Esophagus muscularis mucosa (tissue), 4 donors: ENCODE measurements around the gene TMEM63B. TPM values are rescaled to one million over a fixed set of nuclear protein-coding genes. Genes with fewer than 3 reads are reported as not detected.
"Not testable (repeated sequence)": the region's sequence is repeated elsewhere in the genome, so short reads cannot be mapped to it uniquely, and the experiment has no call there.

Experiments
- DNase-seq: peaks from one replicate; pipeline ENCODE4 v3.0.0-alpha.2; 2017; ENCODE audit errors: extremely low spot score
- H3K27ac ChIP-seq, 4 donors: fragments of 200-600 bp; sonication (generic); replicated peaks in 1 of 4; 1 replicate in 3 of 4; 2 replicates in 1 of 4; pipeline ENCODE4 v1.5.1; 2016 to 2019; ENCODE audit warnings: mild to moderate bottlenecking in 1 of 4
- H3K27me3 ChIP-seq, 4 donors: fragments of 200-600 bp; sonication (generic); one replicate each; pipeline versions ENCODE4 v1.5.1 to v1.6.0; 2016 to 2019
- H3K36me3 ChIP-seq, 4 donors: fragments of 200-600 bp; sonication (generic); one replicate each; pipeline ENCODE4 v1.5.1; 2016 to 2019
- H3K4me1 ChIP-seq, 4 donors: fragments of 200-600 bp; sonication (generic); one replicate each; pipeline ENCODE4 v1.5.1; 2016 to 2019
- H3K4me3 ChIP-seq, 4 donors: fragments of 200-600 bp; sonication (generic); 1 replicate in 2 of 4; 2 replicates in 2 of 4; pipeline ENCODE4 v1.5.1; 2016 to 2019; ENCODE audit warnings: mild to moderate bottlenecking in 4 of 4, moderate library complexity in 1 of 4
- H3K9me3 ChIP-seq, 4 donors: fragments of 200-600 bp; sonication (generic); 1 replicate in 3 of 4; 2 replicates in 1 of 4; pipeline ENCODE4 v1.5.1; 2016 to 2019
- CTCF ChIP-seq, 3 experiments: fragments of 200-600 bp in 2 of 3; fragments of 450-650 bp in 1 of 3; sonication (generic) in 2 of 3; IDR thresholded peaks; one replicate each; pipeline ENCODE4 v1.5.1; 2017 to 2019; ENCODE audit warnings: antibody characterized with exemption in 3 of 3, mild to moderate bottlenecking in 2 of 3, moderate library complexity in 1 of 3
- EP300 ChIP-seq: sonication (generic); formaldehyde crosslinking; IDR thresholded peaks from one replicate; pipeline ENCODE4 v1.6.1; 2017; ENCODE audit warnings: antibody characterized with exemption
- POLR2A ChIP-seq: fragments of 450-650 bp; IDR thresholded peaks from one replicate; pipeline ENCODE4 v1.6.1; 2017; ENCODE audit warnings: antibody characterized with exemption, moderate library complexity, mild to moderate bottlenecking, low read depth
- POLR2AphosphoS5 ChIP-seq, 2 donors: sonication (generic); formaldehyde crosslinking; IDR thresholded peaks; one replicate each; pipeline ENCODE4 v1.6.1; 2017; ENCODE audit warnings: antibody characterized with exemption in 2 of 2
- WGBS: methylation state at CpG from one replicate; pipeline ENCODE4 v1.1.5; 2018; 5-methylcytosine and 5-hydroxymethylcytosine counted together
- intact Hi-C: fragments of 100-400 bp; cut with DNase I; formaldehyde crosslinking; loops from one replicate; pipeline ENCODE4 v1.15.1; 2023
- total RNA-seq, 4 donors: library from RNA; depleted of rRNA; stranded (reverse); fragments of >200 nt; gene quantifications; one replicate each; pipeline versions ENCODE4 v1.1.0 to v1.2.1, GENCODE V29; 2016

TMEM63B gene
- total RNA-seq, 4 donors from 2014 or later = 18.2 to 31.1 (median 23.3) TPM

- Histone ChIP-seq H3K36me3 (peaks cover 0 to 14% (median 5%) of the 10 kb centered on the region in 4 donors), H3K9me3 (no peaks in the 10 kb centered on the region), H3K4me1 (peaks cover 0 to 4% (median 0%) of the 10 kb centered on the region in 4 donors), H3K4me3 (no peak overlapping the region), H3K27me3 (no peaks in the 10 kb centered on the region), H3K27ac (no peak overlapping the region)
- DNase-seq = peak; percentile 86
- intact Hi-C loops = loop anchor here (10.0 kb wide), 1 partner anchor 240 kb away; no protein-coding TSS in a partner anchor
- WGBS = 84% methylated on average over 10 of the region's 10 CpGs
- TF ChIP-seq CTCF (IDR thresholded peaks at IDR 0.05) (no peak), POLR2A (no peak), EP300 (no peak), POLR2AphosphoS5 (IDR thresholded peaks at IDR 0.05) (no peak)
Observed at GRCh38 chr6:44094403-44095242, 32.7 kb upstream of the TMEM63B start.

GRCh38 chr6:44095243-44095623 lies 32.1 kb upstream of the TMEM63B start:
- DNase-seq, H3K27ac ChIP-seq, H3K4me1 ChIP-seq, H3K4me3 ChIP-seq, H3K27me3 ChIP-seq, H3K9me3 ChIP-seq: not testable (repeated sequence)
- WGBS = 81% methylated on average over 6 of the region's 6 CpGs
- intact Hi-C loops = loop anchor here (10.0 kb wide), 1 partner anchor 240 kb away; no protein-coding TSS in a partner anchor
- H3K36me3 ChIP-seq = peaks cover 0 to 20% (median 11%) of the 10 kb centered on the region in 4 donors

GRCh38 chr6:44096612-44097011 lies 30.7 kb upstream of the TMEM63B start:
- no peak for DNase-seq
- TF ChIP-seq POLR2AphosphoS5 (IDR thresholded peaks at IDR 0.05) = peak; percentile 37 to 64
- peak; percentile 81 to 91 (median 86) for TF ChIP-seq CTCF (IDR thresholded peaks at IDR 0.05)
- TF ChIP-seq EP300 = no peak
- Histone ChIP-seq H3K4me3 (no peak overlapping the region), H3K27me3 (no peaks in the 10 kb centered on the region), H3K4me1 (peaks cover 0 to 4% (median 0%) of the 10 kb centered on the region in 4 donors), H3K9me3 (no peaks in the 10 kb centered on the region), H3K27ac (no peak overlapping the region), H3K36me3 (peaks cover 0 to 23% (median 12%) of the 10 kb centered on the region in 4 donors)
- WGBS = 33% methylated on average over 3 of the region's 3 CpGs
- intact Hi-C loops = loop anchor here (10.0 kb wide), 1 partner anchor 238 kb away; no protein-coding TSS in a partner anchor

GRCh38 chr6:44097782-44098317 lies 29.5 kb upstream of the TMEM63B start:
- intact Hi-C loops = loop anchor here (1.0 to 10.0 kb wide), 2 partner anchors 54 to 237 kb away; no protein-coding TSS in a partner anchor
- no peak for DNase-seq
- Histone ChIP-seq H3K9me3 (no peaks in the 10 kb centered on the region), H3K27ac (no peak overlapping the region), H3K4me1 (peaks cover 0 to 4% (median 0%) of the 10 kb centered on the region in 4 donors), H3K4me3 (no peak overlapping the region), H3K36me3 (peaks cover 0 to 23% (median 12%) of the 10 kb centered on the region in 4 donors), H3K27me3 (no peaks in the 10 kb centered on the region)
- no peak for TF ChIP-seq POLR2A
- TF ChIP-seq EP300 = no peak
- no peak for TF ChIP-seq POLR2AphosphoS5 (IDR thresholded peaks at IDR 0.05)
- no peak for TF ChIP-seq CTCF (IDR thresholded peaks at IDR 0.05)
- 44% methylated on average over 2 of the region's 2 CpGs for WGBS

- 42% methylated on average over 1 of the region's 1 CpG for WGBS
- Histone ChIP-seq H3K4me1 (peaks cover 0 to 4% (median under 1%) of the 10 kb centered on the region in 4 donors), H3K27me3 (no peaks in the 10 kb centered on the region), H3K27ac (no peak overlapping the region), H3K9me3 (no peaks in the 10 kb centered on the region), H3K36me3 (peaks cover 3 to 28% (median 19%) of the 10 kb centered on the region in 4 donors), H3K4me3 (no peak overlapping the region)
- intact Hi-C loops = loop anchor here (10.0 kb wide), 1 partner anchor 236 kb away; no protein-coding TSS in a partner anchor
- TF ChIP-seq EP300 = no peak
- no peak for DNase-seq
Observed at GRCh38 chr6:44099192-44099591, 28.2 kb upstream of the TMEM63B start.
